Measurements from ENCODE around the gene AGR2.
"Not testable (repeated sequence)": the region's sequence is repeated elsewhere in the genome, so short reads cannot be mapped to it uniquely, and the experiment has no call there.

Gene AGR2
- total RNA-seq, result 0 to 1.2 (median 0) reads per million in 17 experiments

DNA sequence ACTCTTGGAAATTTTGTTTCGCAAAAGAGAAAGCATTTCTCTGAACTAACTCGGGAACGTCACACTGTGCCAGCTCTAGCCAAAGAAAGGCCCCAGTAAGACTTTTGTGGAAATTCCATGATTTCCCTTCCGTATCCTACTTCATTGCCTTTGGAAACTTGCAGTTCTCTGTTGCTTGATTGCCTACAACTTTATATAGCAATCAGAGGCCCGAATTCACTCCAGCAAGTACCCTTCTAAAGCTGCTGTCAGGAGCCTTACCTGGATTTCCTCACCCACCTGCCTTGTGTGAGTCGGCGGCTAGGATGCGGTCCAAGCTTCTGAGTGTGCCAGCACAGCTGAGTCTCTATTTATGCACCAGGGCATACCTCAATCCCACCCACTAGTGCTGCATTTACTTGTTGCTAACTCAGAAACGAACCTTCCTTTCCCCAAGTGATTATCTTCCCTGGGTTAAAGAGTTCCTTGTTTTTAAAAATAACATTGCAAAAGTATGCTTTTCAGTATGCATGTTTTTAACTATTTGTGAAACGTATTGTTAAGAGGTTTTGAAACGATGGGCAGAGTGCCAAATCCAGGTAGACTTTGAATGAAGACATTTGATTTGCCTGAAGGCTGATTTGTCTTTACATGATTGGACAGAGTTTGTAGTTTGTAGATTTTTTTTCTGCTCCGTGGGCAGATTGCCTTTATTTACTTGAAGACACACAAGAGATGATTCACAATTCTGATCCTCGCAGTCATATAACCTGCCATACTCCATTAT is at the start of gene AGR2:
AGR2 (minus strand) TSS at position 326 of the 766 bp plus-strand sequence. CDS start 3,203 bp downstream, outside the sequence.
- no peak for DNase-seq

DNA sequence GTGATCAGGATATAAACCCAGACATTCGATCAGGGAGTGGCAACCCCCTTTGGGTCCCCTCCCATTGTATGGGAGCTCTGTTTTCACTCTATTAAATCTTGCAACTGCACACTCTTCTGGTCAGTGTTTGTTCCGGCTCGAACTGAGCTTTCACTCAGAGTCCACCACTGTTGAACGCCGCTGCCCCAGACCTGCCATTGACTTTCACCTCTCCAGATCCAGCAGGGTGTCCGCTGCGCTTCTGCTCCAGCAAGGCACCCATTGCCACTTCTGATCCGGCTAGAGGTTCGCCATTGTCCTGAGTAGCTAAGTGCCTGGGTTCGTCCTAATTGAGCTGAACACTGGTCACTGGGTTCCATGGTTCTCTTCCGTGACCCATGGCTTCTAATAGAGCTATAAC is 48.4 kb upstream of the AGR2 start:
- not testable (repeated sequence) for DNase-seq

DNA sequence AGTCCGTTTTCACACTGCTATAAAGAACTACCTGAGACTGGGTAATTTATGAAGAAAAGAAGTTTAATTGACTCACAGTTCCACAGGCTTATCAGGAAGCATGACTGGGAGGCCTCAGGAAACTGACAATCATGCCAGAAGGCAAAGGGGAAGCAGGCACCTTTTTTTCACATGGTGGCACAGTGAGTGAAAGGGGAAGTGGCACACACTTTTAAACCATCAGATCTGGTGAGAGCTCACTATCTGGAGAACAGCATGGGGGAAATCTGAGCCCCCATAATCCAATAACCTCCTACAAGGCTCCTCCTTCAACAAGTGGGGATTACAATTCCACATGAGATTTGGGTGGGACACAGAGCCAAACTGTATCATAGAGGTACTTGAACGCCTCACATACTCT is 47.0 kb upstream of the AGR2 start:
- peak; percentile 51 to 77 (median 70) for DNase-seq

DNA sequence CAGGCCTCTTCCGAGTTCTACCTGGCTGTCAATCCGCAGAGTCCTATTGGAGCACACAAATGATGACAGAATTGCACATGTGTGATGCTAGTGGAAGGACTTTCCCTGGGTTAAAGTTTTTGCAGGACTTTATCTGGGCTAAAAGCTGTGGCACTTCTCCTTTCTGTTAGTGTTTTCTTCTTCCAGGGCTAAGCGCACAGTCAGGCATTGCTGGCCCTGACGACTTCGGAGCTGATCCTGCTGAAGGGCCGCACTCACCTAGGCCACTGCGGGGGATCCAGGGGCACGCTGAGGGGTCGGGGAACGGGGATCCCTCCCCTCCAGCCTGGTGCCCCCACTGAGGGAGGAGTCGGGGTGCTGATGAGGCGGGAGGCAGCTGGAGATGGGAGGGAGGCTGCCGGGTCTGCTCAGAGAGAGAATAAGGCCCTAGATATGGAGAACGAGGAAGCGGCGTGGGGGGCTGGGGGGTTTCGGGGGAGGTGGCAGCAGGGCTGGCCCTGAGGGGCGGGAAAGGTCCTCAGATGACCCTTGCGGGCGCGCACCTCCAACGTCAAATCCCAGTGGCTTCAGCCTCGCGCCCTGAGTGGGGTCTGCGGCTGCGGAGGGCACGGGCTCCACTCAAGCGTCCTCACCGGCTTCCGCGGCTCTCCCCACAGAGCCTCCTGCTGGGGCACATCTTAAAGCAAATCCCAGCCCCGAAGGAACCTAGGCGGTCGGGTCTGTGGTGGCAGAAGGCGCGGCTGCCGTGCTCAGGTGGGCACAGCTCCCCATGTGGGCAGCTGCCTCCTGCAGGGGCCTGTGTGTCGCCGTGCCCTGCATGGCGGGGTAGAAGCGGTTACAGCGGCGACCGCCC is 46.0 kb upstream of the AGR2 start:
- DNase-seq, result peak; percentile 1 to 33 (median 26)

DNA sequence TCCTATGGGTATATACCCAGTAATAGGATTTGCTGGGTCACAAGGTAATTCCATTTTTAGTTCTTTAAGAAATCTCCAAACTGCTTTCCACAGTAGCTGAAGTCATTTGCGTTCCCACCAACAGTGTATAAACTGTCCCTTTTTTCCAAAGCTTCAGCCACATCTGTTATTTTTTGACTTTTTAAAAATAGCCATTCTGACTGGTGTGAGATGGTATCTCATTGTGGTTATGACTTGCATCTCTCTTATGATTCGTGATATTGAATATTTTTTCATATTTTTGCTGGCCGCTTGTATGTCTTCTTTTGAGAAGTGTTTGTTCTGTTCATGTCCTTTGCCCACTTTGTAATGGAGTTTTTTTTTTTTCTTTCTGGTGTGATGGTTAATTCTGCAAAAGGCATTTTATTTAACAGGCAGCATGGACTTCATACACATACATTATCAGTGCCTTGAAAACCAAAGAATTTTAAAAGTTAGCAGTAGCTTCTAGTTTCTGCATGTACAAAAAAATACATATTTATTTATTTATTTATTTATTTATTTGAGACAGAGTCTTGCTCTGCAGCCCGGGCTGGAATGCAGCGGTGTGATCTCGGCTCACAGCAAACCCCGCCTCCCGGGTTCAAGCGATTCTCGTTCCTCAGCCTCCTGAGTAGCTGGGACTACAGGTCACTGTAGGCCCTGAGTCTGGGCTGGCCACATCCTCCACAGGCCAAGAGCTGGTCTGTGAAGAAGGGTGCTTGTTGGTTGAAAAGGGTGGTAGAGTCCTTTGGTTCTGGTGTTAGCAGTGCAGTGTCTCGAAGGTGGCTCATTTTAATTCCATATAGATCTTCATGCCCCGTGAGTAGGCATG is 44.7 kb upstream of the AGR2 start:
- no peak for DNase-seq

DNA sequence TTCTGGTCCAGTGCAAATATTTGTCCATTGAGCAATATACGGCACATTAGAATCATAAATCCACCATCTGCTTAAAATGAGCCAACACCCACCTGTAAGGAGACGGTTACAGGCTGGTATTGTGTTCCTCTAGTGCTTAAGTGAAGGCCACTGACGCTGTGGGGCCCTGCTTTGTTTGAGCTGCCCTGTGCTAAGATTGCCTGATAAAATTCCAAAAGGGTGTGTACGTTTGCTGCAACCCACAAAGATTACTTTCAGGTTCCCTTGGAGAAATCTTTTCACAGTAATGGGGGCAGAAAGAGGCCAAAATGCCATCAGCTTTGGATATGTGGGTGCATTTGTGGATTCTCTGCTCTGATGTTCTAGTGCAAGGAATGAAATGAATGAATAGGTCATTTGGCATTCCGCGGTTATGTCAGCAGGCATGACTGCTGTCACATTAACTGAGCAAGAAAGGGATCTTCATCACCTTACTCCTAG is 42.6 kb upstream of the AGR2 start:
- DNase-seq, result no peak

DNA sequence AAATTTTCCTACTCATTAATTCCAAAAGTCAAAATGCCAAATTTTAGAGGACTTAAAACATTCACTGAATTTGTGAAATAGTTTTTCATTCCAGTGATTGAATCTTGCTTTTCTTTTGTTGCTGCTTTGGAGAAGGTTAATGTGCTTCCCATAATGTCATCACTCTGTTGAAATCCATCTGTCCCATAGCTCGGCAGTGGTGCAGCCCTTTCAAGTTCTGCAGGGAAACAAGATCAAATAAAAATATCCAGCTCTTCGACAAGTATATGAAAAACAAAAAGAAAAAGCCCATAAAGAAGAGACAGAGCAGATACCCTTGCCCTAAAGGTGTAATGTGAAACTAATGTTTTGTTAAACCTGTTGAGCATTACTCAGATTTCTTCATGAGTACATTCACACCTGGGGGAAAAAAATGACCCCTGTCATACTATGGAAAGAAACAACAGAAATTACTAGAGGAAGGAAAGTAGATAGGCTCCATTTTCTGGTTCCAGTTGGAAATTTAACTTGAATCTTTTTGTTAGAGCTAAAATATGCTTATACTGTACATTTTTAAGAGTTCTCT is 41.9 kb upstream of the AGR2 start:
- no peak for DNase-seq

DNA sequence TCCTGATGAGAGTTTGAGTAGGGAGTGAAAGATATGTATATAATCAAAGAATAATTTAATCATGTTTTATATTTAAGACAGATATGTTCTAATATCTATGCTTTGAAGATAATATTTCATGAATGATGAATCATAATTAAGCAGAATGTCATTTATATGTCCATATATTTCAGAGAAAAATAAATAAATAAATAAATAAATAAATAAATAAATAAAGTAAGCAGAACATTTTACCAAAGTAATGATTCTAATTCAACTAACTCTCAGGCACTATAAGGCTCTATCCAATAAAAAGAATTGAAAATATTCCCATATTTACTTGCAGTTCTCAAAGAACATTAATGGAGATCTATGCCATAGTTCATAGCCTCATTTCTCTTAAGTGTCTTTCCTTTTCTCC is 40.9 kb upstream of the AGR2 start:
- no peak for DNase-seq

DNA sequence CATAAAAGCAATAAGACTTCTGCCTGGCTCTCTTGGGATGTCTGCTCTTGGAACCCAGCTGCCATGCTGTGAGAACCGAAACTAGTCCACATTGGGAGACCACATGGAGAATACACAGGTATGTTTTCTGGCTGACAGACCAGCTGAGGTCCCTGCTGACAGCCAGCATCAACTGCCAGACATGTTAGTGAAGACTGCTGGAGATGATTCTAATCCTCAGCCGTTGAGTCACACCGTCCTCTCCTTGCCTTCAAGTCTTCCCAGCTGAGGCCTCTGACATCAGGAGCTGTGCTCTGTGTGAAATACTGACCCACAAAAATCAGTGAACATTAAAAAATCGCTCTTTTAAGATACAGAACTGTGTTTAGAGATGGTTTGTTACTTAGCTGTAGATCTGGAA is 36.9 kb upstream of the AGR2 start:
- no peak for DNase-seq

DNA sequence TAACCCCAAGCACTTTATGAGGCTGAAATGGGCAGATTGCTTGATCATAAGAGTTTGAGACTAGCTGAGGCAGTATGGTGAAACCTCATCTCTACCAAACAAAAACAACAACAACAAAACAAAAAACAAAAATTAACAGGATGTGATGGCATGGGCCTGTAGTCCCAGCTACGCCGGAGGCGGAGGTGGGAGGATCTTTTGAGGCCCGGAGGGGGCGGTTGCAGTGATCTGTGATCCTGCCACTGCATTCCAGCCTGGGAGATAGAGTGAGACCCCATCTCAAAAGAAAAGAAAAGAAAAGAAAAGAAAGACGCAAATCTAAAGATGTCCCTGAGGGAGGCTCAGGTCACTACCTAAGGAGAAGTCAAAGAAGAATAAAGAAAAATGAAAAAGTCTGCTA is 35.3 kb upstream of the AGR2 start:
- DNase-seq, result no peak

DNA sequence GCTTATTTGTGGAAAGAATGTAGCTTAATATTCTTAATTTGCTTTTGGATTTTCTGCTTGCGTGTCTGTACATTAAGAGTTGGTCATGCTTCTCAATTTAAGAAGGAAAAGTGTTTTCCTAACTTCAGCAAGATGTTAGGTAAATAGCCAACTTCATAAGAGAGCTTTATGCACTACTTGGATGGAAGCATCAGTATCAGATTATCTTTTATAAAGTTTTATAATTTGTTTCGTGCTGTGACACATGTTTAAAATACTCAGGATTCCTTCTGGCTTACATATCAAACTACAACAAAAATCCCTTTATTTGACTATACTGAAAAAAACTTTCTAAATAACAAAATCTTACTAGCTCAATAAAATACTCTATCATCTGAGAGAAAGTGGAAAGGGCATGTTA is 34.8 kb upstream of the AGR2 start:
- DNase-seq, result no peak

DNA sequence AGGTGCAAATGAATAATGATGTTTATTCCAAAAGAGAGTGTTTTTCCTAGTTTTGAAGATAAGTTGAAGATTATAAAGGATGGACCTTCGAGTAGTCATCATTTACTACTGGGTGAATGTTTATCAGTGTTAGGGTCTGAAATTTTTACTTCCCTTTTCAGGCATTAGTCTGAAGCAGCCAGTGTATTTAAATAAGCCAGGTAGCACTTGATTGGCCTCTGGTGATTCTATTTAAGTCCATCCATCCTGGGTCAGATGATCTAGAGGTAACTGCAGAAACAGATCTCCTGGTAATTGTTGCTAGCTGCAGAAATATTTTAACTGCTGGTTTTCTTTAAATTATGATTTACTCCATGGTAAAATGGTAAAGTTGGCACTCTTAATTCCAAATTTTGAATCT is 34.1 kb upstream of the AGR2 start:
- DNase-seq, result no peak

DNA sequence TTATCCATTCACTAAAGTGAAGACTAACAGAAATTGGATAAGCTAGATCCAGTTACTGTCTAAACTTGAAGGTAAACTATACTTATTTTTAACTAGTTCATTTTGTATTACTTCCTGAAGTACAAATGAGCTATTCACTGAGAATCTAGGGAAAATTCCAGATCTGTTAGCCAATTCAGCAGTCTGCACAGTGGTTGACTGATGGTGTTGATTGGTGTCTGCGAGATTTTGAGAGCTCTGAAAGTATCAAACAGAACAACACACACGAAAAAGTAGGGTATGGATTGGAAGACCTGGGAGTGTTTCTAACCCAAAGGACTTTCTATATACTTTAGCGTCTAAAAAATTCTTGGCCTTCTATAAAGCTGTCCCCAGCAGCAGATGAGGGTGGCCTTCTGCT is 33.6 kb upstream of the AGR2 start:
- no peak for DNase-seq

DNA sequence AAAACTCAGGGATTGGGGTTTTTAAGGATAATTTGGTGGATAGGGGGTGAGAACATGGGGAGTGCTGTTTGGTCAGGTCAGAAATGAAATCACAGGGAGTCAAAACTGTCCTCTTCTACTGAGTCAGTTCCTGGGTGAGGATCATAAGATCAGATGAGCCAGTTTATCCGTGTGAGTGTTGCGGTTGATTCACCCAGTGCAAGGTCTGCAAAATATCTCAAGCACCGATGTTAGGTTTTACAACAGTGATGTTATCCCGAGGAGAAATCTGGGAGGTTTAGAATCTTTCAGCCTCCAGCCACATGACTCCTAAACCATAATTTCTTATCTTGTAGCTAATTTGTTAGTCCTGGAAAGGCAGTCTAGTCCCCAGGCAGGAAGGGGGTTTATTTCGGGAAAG is 31.7 kb upstream of the AGR2 start:
- DNase-seq, result no peak

DNA sequence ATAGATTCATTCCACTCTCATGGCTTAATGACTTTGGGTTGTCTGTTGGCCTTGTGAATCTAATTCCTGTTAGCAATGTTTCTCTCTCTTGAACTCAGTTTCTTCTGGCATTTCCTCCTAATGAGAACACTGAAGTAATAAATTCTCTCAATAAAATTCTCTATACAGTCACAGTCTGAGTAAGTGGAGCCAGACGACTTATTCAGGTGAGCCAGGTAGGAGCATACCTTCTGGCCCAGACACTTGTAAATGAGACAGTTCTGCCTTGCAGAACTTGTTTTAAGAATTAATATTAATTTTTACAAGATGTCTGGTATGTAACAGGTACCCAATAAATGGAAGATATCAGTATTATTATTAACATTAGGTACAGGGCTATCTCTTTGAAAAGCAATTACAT is 28.6 kb upstream of the AGR2 start:
- DNase-seq, result no peak

DNA sequence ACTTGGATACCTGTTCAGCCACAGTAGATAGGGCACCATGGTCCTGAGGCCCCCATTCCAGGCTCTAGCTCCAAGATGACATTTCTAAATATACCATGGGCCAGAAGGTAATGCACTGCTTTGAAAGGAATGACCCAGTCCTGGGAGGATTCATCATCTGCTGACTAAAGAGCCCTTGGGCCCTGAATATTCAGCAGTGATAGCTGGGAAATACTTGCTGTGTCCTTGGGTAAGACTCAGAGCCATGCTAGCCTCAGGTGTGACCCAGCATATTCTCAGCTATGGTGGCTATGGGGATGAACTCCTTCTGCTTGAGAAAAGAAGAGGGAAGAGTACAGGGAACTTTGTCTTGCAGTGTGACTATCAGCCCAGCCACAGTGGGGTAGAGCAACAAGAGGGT is 21.3 kb upstream of the AGR2 start:
- no peak for DNase-seq

DNA sequence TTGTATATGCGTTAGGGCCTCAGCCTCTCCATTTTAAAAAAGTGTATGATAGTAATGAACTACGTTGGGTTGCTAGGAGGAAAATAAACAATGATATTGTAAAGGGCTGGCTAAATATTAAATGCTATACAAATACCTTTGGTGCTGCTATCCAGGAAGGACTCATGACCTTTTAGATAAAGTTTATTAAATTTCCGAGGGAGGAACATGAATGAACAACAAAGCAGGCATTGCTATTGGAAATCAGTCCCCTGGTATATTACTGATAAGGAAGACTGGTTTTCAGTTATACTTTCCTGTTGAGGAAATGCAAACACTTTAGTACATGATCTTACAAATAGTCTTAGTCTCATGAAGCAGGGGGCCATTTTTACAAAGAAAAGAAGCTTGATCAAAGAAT is 17.2 kb upstream of the AGR2 start:
- DNase-seq, result no peak

DNA sequence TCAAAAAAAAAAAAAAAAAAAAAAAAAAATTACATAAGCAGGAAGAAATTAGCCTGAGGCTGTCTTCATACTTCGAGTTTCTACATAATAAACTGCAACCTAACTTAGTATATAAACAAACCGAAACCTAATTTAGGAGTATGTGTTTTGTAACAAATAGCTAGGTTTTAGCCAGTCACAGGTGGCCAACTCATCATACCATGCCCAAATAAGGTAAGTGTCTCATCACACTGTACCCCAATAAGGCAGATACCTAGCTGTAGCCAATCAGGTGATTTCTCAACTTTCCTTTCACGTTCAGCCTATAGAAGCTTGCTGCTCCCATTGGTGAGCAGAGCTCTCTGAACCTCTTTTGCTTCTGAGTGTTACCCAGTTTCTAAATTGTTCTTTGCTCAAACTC is 13.9 kb upstream of the AGR2 start:
- DNase-seq, result no peak

DNA sequence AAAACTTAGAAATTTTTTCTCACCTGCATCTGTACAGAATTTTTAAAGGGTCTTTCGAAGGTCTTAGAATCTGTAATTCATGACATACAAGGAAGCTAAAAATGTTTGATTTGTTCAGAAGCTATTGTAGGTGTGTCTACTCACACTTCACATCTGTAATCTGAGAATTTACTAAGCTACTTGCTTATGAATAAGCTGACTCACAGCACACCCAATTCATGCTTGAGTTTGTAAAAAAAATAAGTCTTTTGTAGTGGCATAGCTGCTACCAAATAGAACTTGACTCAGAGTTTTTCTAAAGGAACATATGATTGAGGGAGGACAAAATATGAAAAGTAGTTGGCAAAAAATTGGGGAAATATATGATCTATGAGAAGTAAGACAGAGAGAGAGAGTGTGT is 12.7 kb upstream of the AGR2 start:
- peak in 2 of 4 experiments; percentile 41 to 55 for DNase-seq

DNA sequence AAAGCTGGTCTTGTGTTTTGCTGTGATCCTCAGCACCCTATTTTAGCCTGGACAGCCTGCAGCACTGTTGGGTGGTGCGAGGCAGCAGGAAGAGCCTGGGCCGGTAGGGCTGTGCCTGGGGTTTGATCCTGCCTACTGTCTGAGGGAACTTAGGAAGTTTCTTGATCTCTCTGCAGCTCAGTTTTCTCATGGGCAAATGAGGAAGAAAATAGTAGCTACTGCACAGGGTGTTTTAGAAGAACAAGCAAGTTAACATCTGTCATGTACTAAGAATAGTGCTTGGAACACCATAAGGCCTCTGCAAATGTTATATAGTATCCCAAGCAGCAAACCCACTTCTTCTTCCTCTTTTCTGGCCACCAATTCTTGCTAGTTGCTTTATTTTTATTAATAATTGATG is 12.0 kb upstream of the AGR2 start:
- DNase-seq, result peak; percentile 70 to 90 (median 81)

DNA sequence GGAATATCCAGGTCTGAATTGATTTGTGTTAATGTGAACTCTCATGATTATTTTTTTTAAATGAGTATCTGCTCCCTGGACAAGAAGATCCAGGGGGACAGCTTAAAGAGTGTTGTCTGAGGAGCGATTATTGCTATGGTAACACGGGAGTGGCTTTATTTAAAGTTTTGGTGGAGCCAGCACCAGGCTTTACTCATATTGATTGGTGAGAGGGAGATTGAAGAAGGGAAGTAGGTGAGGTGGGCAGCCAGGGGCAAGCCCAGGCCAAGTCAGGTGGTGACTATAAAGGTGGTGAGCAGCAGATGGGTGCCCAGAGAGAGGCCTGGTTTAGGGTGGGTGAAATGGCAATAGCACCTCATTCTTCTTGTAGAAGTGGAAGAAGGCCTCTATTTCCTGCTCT is 10.2 kb upstream of the AGR2 start:
- no peak for DNase-seq

DNA sequence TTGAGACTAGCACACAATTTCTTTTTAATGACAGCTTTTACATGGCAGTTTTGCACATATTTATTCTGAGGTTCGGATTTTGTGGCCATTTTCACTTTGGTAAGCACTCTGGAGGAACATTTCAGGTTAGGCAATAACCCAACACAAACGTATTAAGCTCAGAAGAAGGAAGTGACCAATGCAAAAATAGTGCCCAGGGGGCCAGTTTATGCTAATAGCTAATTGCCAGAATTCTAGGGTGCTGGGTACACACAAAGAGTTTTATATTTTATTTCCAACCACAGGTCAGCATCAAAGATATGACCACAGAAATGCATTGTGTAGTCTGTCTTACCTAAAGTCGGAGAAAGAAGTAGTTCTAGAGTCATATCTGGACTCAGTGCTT is 8.4 kb upstream of the AGR2 start:
- peak; percentile 59 to 81 (median 70) for DNase-seq

Measured in suppressor macrophage (primary cell).